Placental pericyte (primary cell): Measurements from ENCODE around the gene FDXACB1. TPM values are rescaled to one million over a fixed set of nuclear protein-coding genes. Genes with fewer than 3 reads are reported as not detected.

Experiments
- small RNA-seq: library from RNA; depleted of rRNA; stranded (forward); fragments of <200 nt; gene quantifications from one replicate; pipeline ENCODE3, GENCODE V24; 2012; ENCODE audit warnings: low replicate concordance
- total RNA-seq: library from RNA; depleted of rRNA; stranded (reverse); fragments of >200 nt; gene quantifications from 2 replicates; pipeline ENCODE4 v1.2.3, GENCODE V29; 2012

Gene FDXACB1, protein sequence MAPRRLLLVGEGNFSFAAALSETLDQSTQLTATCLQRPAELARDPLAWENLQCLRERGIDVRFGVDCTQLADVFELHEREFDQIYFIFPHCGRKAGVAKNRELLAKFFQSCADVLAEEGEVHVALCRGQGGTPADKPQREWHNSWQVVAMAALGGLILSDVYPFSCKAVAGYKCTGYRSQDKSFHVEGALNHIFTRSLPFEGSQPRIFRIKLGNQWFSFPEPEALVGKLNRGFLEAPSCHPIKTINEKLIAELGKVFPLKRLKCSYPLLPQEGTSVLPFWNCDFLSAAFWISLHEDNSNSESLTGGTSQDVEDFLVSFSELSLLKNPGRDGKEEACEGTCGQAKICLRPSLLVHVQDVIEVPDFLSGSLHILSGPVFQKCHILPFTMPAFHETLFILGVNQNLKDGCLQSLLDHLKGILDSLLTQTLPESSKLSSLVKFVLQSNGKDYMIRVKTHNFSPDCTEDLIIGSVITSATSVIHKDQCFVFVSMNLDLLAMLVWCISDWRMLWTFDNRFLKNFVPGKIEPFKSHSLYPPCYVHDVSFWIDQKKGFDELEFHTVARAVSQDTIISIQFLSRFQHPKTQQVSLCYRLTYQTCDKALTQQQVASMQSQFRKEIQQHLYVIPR
- 1.5 and 7.4 TPM in 2 replicates for total RNA-seq

DNA sequence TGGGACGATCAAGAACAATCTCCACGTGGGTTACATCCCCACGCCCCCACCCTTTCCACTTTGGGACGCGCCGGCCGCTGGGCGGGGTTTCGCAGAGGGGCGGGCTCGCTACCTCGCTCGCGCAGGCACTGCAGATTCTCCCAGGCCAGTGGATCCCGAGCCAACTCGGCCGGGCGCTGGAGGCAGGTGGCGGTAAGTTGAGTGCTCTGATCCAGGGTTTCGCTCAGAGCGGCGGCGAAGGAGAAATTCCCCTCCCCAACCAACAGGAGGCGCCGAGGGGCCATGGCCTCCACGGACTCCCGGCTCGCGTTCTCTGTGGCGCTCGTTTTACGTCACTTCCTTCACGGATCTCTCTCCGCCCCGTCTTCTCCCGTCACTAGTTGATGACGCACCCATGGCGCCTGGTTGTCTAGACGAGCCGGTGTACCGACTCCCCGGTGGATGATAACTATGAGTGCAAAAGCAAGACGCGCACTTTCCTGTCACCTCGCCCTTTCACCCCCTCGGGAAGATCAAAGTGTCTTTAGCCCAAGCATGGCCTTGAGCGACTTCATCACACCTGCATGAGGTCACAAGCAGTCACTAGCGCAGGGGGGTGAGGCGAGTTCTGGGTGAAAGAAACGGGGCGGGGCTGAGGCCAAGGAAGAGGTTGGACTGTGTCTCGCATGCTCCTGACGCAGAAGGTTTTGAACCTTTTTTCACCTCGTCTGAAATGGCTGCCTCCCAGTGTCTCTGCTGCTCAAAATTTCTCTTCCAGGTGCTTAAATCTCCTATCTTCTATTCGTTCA lies at the start of gene FDXACB1, which contains the start of gene CFAP68:
Gene FDXACB1, minus strand, starts transcription at position 317 of the 788 bp plus-strand sequence. Its CDS starts 33 bp downstream, at position 284.
Gene CFAP68, plus strand, starts transcription at position 693 of the 788 bp plus-strand sequence. Its CDS starts 20 bp downstream, at position 713.

DNA sequence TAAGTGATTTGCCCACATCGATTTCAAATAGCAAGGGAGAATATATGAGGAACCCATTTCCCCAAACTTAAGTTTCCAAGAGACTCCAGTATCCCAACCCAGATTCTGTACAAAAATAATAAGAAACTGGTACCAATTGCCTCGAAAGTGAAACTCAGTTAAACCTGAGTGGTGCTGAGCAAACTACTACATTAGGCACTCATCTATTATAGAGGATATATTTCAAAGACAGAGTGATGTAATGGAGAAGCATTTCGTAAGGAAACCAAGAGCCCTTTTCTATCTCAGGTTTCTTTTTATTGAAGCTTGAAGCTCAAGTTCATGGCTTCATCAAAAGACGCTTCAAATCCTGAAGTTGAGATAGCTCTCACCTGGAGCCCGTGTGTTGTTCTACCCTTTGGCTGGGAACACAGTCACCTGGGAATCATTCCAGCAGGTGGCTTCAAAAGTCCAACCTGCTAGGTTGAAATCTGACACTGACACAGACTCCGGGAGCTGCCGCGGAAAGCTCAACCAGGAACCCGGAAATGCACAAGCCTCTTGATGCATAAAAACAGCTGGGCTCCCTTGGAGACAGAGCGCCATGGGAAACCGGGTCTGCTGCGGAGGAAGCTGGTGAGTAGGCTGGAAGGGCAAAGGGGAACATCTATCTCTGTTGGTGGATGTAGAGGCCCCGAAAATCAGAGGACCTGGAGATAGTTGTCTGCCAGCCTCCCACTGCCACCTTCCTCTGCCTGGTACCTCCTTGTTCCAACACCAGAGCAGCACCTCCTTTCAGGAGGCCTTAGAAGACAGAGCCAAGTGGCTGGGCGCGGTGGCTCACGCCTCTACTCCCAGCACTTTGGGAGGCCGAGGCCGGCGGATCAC lies 39.7 kb upstream of the FDXACB1 start, which contains the start of gene C11orf52:
Gene C11orf52, plus strand, starts transcription at position 524 of the 867 bp plus-strand sequence. Its CDS starts 60 bp downstream, at position 584.

GRCh38 chr11:111912535-111912934 lies 33.6 kb upstream of the FDXACB1 start, which contains the start of gene HSPB2:
TSS of gene HSPB2 (plus strand) at chr11:111912734. CDS start at chr11:111912830, 96 bp downstream.

DNA sequence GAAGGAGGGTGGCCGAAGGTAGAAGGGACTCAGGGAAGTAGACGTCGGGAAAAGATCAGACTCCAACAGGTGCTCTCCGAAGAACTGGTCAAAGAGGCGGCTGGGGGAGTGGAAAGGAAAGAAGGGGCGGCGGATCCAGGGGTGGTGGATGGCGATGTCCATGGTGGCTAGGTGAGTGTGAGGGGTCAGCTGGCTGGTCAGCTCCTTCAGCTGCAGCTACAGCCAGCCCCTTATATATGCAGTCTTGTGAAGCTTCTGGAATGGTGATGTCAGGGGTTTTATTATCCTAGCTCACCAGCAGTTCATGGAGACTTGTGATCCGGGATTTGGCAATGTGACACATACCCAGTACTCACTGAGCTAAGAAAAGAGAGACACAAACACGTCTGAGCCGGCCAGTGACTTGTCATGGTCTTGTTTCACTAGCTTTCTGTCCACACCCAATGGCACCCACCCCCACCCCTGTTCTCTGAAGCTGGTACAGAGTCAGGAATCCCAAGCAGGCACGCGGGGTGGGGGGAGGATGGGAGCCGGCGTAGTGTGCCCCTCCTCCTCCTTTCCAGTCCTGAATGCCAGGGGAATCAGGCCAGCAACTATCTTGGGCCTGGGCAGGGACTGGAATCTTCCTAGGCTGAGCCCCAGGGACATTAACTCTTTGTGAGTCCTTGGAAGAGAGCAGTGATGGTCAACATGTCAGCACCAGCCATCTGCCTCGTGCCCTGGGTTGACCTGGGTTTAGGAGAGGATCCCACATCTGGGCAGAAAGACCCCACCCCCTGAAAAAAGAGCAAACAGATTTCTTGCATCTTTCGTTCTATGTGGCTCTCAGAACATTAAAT lies 32.8 kb upstream of the FDXACB1 start, which contains the start of gene CRYAB:
Gene CRYAB, minus strand, starts transcription at position 208 of the 839 bp plus-strand sequence. Its CDS starts 46 bp downstream, at position 162.

GRCh38 chr11:111870886-111871692 lies 7.9 kb downstream of the FDXACB1 start, which contains the start of gene ALG9:
TSS of gene ALG9 (minus strand) at chr11:111871581. CDS start at chr11:111871482, 99 bp downstream.

Small RNA genes lying within 50 kb of the gene (small RNA-seq; reads per million reads assigned to genes)
- not detected for gene C11orf52
- gene GNG5P3, result not detected
- gene RNA5SP351, result not detected
- gene RPL37AP8, result not detected

Other genes with a start within 250 kb of the FDXACB1 start
- 15.8 and 36.1 TPM in 2 replicates for gene PPP2R1B, start 112.8 kb downstream of the FDXACB1 start, total RNA-seq
- 31.3 and 52.7 TPM in 2 replicates for gene ALG9, start 7.6 kb downstream of the FDXACB1 start, total RNA-seq
- gene CFAP68, start 376 bp upstream of the FDXACB1 start, total RNA-seq, result 9.3 and 11.2 TPM in 2 replicates
- gene CRYAB, start 32.6 kb upstream of the FDXACB1 start, total RNA-seq, result 0.66 and 2.4 TPM in 2 replicates
- not detected in 2 replicates for gene HSPB2, start 33.6 kb upstream of the FDXACB1 start, total RNA-seq
- not detected in 2 replicates for gene C11orf52, start 39.7 kb upstream of the FDXACB1 start, total RNA-seq
- 7.4 and 16.3 TPM in 2 replicates for gene DIXDC1, start 58.2 kb upstream of the FDXACB1 start, total RNA-seq
- gene DLAT, start 146.2 kb upstream of the FDXACB1 start, total RNA-seq, result 35.0 and 63.6 TPM in 2 replicates
- gene PIH1D2, start 194.9 kb upstream of the FDXACB1 start, total RNA-seq, result 1.0 and 1.5 TPM in 2 replicates
- gene NKAPD1, start 195.1 kb upstream of the FDXACB1 start, total RNA-seq, result 21.9 and 24.3 TPM in 2 replicates
- 22.1 and 33.9 TPM in 2 replicates for gene TIMM8B, start 207.6 kb upstream of the FDXACB1 start, total RNA-seq
- gene SDHD, start 207.7 kb upstream of the FDXACB1 start, total RNA-seq, result 84.0 and 105 TPM in 2 replicates